Liver (tissue), 3 donors: ENCODE results near the gene PTPN6.

ENCODE experiments used
- FOXA1 ChIP-seq: IDR thresholded peaks from 2 replicates; pipeline ENCODE4 v1.6.1; 2016; ENCODE audit warnings: antibody characterized with exemption
- GABPA ChIP-seq, 2 donors: IDR thresholded peaks in 1 of 2; conservative IDR thresholded peaks in 1 of 2; 2 replicates each; pipeline ENCODE4 v1.6.1; 2016; ENCODE audit warnings: antibody characterized with exemption in 2 of 2, mild to moderate bottlenecking in 1 of 2, moderate library complexity in 1 of 2
- JUND ChIP-seq, 2 donors: IDR thresholded peaks; 2 replicates each; pipeline ENCODE4 v1.6.1; 2016; ENCODE audit warnings: antibody characterized with exemption in 2 of 2
- RAD21 ChIP-seq, 2 donors: IDR thresholded peaks; 2 replicates each; pipeline ENCODE4 v1.6.1; 2016; ENCODE audit warnings: antibody characterized with exemption in 2 of 2, mild to moderate bottlenecking in 2 of 2
- RXRA ChIP-seq, 2 donors: IDR thresholded peaks; 2 replicates each; pipeline ENCODE4 v1.6.1; 2017 to 2018; ENCODE audit warnings: antibody characterized with exemption in 2 of 2, mild to moderate bottlenecking in 1 of 2
- TAF1 ChIP-seq: conservative IDR thresholded peaks from 2 replicates; pipeline ENCODE4 v1.6.1; 2016; ENCODE audit warnings: antibody characterized with exemption, mild to moderate bottlenecking
- YY1 ChIP-seq: IDR thresholded peaks from 2 replicates; pipeline ENCODE4 v1.6.1; 2016; ENCODE audit warnings: antibody characterized with exemption, mild to moderate bottlenecking
- TF ChIP-seq, protein P1 (sequence below): fragments of 150-350 bp; IDR thresholded peaks from 2 replicates; pipeline ENCODE4 v1.5.1; 2017; ENCODE audit warnings: improper control_type of control experiment, low read depth, low read length; ENCODE audit not compliant: missing input control
- TF ChIP-seq, protein P2 (sequence below): IDR thresholded peaks from 2 replicates; pipeline ENCODE4 v1.6.1; 2016; ENCODE audit warnings: antibody characterized with exemption
- TF ChIP-seq, protein P3 (sequence below): IDR thresholded peaks from 2 replicates; pipeline ENCODE4 v1.6.1; 2016; ENCODE audit warnings: antibody characterized with exemption, mild to moderate bottlenecking
- TF ChIP-seq, protein P4 (sequence below): IDR thresholded peaks from 2 replicates; pipeline ENCODE4 v1.6.1; 2016; ENCODE audit warnings: antibody characterized with exemption
- TF ChIP-seq, protein P5 (sequence below): IDR thresholded peaks from 2 replicates; pipeline ENCODE4 v1.6.1; 2016; ENCODE audit warnings: antibody characterized with exemption
- donor health status: healthy.
- donor health status: healthy.

- TF ChIP-seq, protein P1, sequence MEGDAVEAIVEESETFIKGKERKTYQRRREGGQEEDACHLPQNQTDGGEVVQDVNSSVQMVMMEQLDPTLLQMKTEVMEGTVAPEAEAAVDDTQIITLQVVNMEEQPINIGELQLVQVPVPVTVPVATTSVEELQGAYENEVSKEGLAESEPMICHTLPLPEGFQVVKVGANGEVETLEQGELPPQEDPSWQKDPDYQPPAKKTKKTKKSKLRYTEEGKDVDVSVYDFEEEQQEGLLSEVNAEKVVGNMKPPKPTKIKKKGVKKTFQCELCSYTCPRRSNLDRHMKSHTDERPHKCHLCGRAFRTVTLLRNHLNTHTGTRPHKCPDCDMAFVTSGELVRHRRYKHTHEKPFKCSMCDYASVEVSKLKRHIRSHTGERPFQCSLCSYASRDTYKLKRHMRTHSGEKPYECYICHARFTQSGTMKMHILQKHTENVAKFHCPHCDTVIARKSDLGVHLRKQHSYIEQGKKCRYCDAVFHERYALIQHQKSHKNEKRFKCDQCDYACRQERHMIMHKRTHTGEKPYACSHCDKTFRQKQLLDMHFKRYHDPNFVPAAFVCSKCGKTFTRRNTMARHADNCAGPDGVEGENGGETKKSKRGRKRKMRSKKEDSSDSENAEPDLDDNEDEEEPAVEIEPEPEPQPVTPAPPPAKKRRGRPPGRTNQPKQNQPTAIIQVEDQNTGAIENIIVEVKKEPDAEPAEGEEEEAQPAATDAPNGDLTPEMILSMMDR, result no peak
- TF ChIP-seq, protein P2, sequence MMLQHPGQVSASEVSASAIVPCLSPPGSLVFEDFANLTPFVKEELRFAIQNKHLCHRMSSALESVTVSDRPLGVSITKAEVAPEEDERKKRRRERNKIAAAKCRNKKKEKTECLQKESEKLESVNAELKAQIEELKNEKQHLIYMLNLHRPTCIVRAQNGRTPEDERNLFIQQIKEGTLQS, result no peak
- TF ChIP-seq, protein P3, sequence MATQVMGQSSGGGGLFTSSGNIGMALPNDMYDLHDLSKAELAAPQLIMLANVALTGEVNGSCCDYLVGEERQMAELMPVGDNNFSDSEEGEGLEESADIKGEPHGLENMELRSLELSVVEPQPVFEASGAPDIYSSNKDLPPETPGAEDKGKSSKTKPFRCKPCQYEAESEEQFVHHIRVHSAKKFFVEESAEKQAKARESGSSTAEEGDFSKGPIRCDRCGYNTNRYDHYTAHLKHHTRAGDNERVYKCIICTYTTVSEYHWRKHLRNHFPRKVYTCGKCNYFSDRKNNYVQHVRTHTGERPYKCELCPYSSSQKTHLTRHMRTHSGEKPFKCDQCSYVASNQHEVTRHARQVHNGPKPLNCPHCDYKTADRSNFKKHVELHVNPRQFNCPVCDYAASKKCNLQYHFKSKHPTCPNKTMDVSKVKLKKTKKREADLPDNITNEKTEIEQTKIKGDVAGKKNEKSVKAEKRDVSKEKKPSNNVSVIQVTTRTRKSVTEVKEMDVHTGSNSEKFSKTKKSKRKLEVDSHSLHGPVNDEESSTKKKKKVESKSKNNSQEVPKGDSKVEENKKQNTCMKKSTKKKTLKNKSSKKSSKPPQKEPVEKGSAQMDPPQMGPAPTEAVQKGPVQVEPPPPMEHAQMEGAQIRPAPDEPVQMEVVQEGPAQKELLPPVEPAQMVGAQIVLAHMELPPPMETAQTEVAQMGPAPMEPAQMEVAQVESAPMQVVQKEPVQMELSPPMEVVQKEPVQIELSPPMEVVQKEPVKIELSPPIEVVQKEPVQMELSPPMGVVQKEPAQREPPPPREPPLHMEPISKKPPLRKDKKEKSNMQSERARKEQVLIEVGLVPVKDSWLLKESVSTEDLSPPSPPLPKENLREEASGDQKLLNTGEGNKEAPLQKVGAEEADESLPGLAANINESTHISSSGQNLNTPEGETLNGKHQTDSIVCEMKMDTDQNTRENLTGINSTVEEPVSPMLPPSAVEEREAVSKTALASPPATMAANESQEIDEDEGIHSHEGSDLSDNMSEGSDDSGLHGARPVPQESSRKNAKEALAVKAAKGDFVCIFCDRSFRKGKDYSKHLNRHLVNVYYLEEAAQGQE, result no peak
- TF ChIP-seq, protein P4, sequence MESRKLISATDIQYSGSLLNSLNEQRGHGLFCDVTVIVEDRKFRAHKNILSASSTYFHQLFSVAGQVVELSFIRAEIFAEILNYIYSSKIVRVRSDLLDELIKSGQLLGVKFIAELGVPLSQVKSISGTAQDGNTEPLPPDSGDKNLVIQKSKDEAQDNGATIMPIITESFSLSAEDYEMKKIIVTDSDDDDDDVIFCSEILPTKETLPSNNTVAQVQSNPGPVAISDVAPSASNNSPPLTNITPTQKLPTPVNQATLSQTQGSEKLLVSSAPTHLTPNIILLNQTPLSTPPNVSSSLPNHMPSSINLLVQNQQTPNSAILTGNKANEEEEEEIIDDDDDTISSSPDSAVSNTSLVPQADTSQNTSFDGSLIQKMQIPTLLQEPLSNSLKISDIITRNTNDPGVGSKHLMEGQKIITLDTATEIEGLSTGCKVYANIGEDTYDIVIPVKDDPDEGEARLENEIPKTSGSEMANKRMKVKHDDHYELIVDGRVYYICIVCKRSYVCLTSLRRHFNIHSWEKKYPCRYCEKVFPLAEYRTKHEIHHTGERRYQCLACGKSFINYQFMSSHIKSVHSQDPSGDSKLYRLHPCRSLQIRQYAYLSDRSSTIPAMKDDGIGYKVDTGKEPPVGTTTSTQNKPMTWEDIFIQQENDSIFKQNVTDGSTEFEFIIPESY, result no peak
- no peak for TF ChIP-seq RAD21 (IDR thresholded peaks at IDR 0.05)
- no peak for TF ChIP-seq JUND (IDR thresholded peaks at IDR 0.05)
- TF ChIP-seq, protein P5, sequence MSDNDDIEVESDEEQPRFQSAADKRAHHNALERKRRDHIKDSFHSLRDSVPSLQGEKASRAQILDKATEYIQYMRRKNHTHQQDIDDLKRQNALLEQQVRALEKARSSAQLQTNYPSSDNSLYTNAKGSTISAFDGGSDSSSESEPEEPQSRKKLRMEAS, result no peak
- TF ChIP-seq GABPA (IDR thresholded peaks at IDR 0.05 in 1 of 2, conservative IDR thresholded peaks at IDR 0.05 in 1 of 2), result no peak
- no peak for TF ChIP-seq RXRA (IDR thresholded peaks at IDR 0.05)
- TF ChIP-seq YY1, result no peak
- TF ChIP-seq TAF1, result no peak
- TF ChIP-seq FOXA1, result no peak
Observed at GRCh38 chr12:6957741-6958608, 6.8 kb downstream of the PTPN6 start.
